Measurements from ENCODE around the gene CLSTN1.
A peak's percentile ranks its signal among the peaks of the same experiment; 100 is the strongest.

Gene CLSTN1

GRCh38 chr1:9842073-9842711, 18.4 kb upstream of the CLSTN1 start:
- no peak overlapping the region for H3K27ac Mint-ChIP-seq
- H3K9me3 Mint-ChIP-seq = no peaks in the 10 kb centered on the region
- peaks cover 34% of the 10 kb centered on the region for H3K4me1 Mint-ChIP-seq
- peaks cover 5% of the 10 kb centered on the region for H3K27me3 Mint-ChIP-seq (ENCODE audit: low read depth)
- H3K4me3 Mint-ChIP-seq = no peak overlapping the region
- TF ChIP-seq CTCF (IDR thresholded peaks at IDR 0.05; ENCODE audit: unreplicated experiment in 3 of 3) = no peak
- H3K36me3 Mint-ChIP-seq (ENCODE audit: low read depth) = no peaks in the 10 kb centered on the region

- Mint-ChIP-seq H3K4me3 (no peak overlapping the region), H3K36me3 (ENCODE audit: low read depth) (no peaks in the 10 kb centered on the region), H3K27me3 (ENCODE audit: low read depth) (peaks cover 5% of the 10 kb centered on the region), H3K9me3 (no peaks in the 10 kb centered on the region), H3K27ac (no peak overlapping the region), H3K4me1 (peaks cover 31% of the 10 kb centered on the region)
- TF ChIP-seq CTCF (IDR thresholded peaks at IDR 0.05; ENCODE audit: unreplicated experiment in 3 of 3) = no peak
These were observed 17.7 kb upstream of the CLSTN1 start for GRCh38 chr1:9841460-9841859.

DNA sequence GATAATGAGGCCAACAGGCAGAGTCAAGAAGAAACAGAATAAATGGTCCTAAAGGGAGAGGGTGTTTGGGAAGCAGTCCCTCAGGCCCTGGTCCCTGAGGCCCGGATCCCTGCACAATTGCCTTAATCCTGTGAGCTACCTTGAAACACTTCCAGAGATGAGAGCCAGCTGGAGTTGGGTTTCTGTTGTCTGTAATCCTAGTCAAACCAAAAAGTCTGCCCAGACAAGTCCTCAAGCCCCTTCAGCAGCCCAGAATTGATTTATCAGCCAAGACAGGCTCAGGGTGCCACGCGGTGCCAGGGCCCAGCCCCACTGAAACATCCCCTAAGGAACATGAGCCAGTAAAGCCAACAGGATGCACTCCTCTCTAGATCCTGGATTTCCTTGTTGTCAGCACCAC, 16.4 kb upstream of the CLSTN1 start:
- H3K27me3 Mint-ChIP-seq (ENCODE audit: low read depth) = peaks cover 5% of the 10 kb centered on the region
- H3K36me3 Mint-ChIP-seq (ENCODE audit: low read depth) = no peaks in the 10 kb centered on the region
- H3K27ac Mint-ChIP-seq = no peak overlapping the region
- no peak for TF ChIP-seq CTCF (IDR thresholded peaks at IDR 0.05; ENCODE audit: unreplicated experiment in 3 of 3)
- H3K4me1 Mint-ChIP-seq = peaks cover 34% of the 10 kb centered on the region
- no peaks in the 10 kb centered on the region for H3K9me3 Mint-ChIP-seq
- H3K4me3 Mint-ChIP-seq = no peak overlapping the region

GRCh38 chr1:9838946-9839345, 15.2 kb upstream of the CLSTN1 start:
- no peak overlapping the region for H3K27ac Mint-ChIP-seq
- no peak for TF ChIP-seq CTCF (IDR thresholded peaks at IDR 0.05; ENCODE audit: unreplicated experiment in 3 of 3)
- peaks cover 25% of the 10 kb centered on the region for H3K4me1 Mint-ChIP-seq
- H3K4me3 Mint-ChIP-seq = no peak overlapping the region
- no peaks in the 10 kb centered on the region for H3K9me3 Mint-ChIP-seq
- H3K27me3 Mint-ChIP-seq (ENCODE audit: low read depth) = peaks cover 5% of the 10 kb centered on the region
- H3K36me3 Mint-ChIP-seq (ENCODE audit: low read depth) = no peaks in the 10 kb centered on the region

DNA sequence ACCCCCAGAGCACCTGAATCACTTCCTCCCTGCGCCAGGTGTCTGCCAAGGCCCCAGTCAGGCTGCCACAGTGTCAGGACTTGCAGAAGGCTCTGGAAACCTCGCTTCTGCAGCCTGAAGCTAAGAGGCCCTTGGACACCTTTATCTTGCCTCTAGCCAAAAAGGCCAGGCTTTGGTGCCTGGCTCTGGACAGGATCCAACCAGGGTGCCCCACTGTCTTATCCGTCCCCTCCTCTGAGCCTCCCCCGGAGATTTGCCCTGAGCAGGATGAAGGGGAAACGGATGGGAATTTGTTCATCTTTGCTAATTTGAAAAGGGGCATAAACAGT, 12.8 kb upstream of the CLSTN1 start:
- Mint-ChIP-seq H3K4me1 (peaks cover 21% of the 10 kb centered on the region), H3K36me3 (ENCODE audit: low read depth) (no peaks in the 10 kb centered on the region), H3K27me3 (ENCODE audit: low read depth) (peaks cover 5% of the 10 kb centered on the region), H3K9me3 (no peaks in the 10 kb centered on the region), H3K4me3 (no peak overlapping the region), H3K27ac (peak overlapping the region in 1 of 3 experiments; percentile 63)
- no peak for TF ChIP-seq CTCF (IDR thresholded peaks at IDR 0.05; ENCODE audit: unreplicated experiment in 3 of 3)
